ENCODE data around the gene LINGO1.

- TF ChIP-seq CTCF (IDR thresholded peaks at IDR 0.05) (no peak), POLR2AphosphoS5 (IDR thresholded peaks at IDR 0.05) (no peak), POLR2A (IDR thresholded peaks at IDR 0.05; ENCODE audit: low read depth) (no peak)
Measured at GRCh38 chr15:77607894-77608261, 24.8 kb downstream of the LINGO1 start.

All from esophagus muscularis mucosa (tissue), 3 donors.